ENCODE results near the gene REEP5. TPM values are rescaled to one million over a fixed set of nuclear protein-coding genes. Genes with fewer than 3 reads are reported as not detected.
A peak's percentile ranks its signal among the peaks of the same experiment; 100 is the strongest.

The REEP5 gene
- total and polyA plus RNA-seq, 9 of the 15 experiments (the other 6 are each of a cell fraction or from before 2014, with no cell fraction given): 14.7 to 102 (median 36.0) TPM

GRCh38 chr5:112921833-112922817 lies at the start of gene REEP5 (continued):
- TF ChIP-seq SAP30 (IDR thresholded peaks at IDR 0.05; ENCODE audit: borderline replicate concordance, insufficient read depth, low read depth, low read length, poor library complexity, severe bottlenecking): peak; percentile 59
- no peak; the same call in 1 of the 2 replicates for TF ChIP-seq BCOR (IDR thresholded peaks at IDR 0.05)
- no peak for TF ChIP-seq ELF2 (CRISPR knock-in tag; IDR thresholded peaks at IDR 0.05)
- no peak for TF ChIP-seq CEBPB (tag; IDR thresholded peaks at IDR 0.05)
- no peak for TF ChIP-seq ZBTB5 (IDR thresholded peaks at IDR 0.05)
- TF ChIP-seq HBP1 (CRISPR knock-in tag; IDR thresholded peaks at IDR 0.05): no peak
- no peak for TF ChIP-seq EHMT2 (IDR thresholded peaks at IDR 0.05)
- TF ChIP-seq U2AF1 (optimal IDR thresholded peaks at IDR 0.05; ENCODE audit: low read depth, low read length): no peak
- 0 out of 2 replicates have a peak, but pooled peaks have one; percentile 3 for TF ChIP-seq TCF3 (CRISPR knock-in tag; IDR thresholded peaks at IDR 0.05)
- no peak for TF ChIP-seq CHD7 (IDR thresholded peaks at IDR 0.05; ENCODE audit: low read depth, low read length)
- TF ChIP-seq SLC30A9 (CRISPR knock-in tag; IDR thresholded peaks at IDR 0.05): no peak
- TF ChIP-seq MTF1 (CRISPR knock-in tag; IDR thresholded peaks at IDR 0.05; ENCODE audit: borderline replicate concordance): no peak
